GM23248 (cell line): ENCODE measurements around the gene UGT1A4.

Experiments used
- EZH2 ChIP-seq: fragments of 200-600 bp; sonication (generic); IDR thresholded peaks from 2 replicates; pipeline ENCODE4 v1.6.1; 2018; ENCODE audit warnings: antibody characterized with exemption, mild to moderate bottlenecking; ENCODE audit not compliant: insufficient read depth, poor library complexity, severe bottlenecking
- EZH2phosphoT487 ChIP-seq: fragments of 200-600 bp; sonication (generic); IDR thresholded peaks from 2 replicates; pipeline ENCODE4 v1.6.1; 2018; ENCODE audit warnings: antibody characterized with exemption, moderate library complexity, mild to moderate bottlenecking, low read depth; ENCODE audit not compliant: insufficient read depth

GRCh38 chr2:233795735-233796171 is 77.2 kb downstream of the UGT1A4 start:
- TF ChIP-seq EZH2 (no peak), EZH2phosphoT487 (no peak)
